ENCODE results near the gene ANTXR1. TPM values are rescaled to one million over a fixed set of nuclear protein-coding genes. Genes with fewer than 3 reads are reported as not detected.

ANTXR1 gene
- total and polyA plus RNA-seq, 2 of the 8 experiments (the other 6 are each of a cell fraction or from before 2014, with no cell fraction given): 15.8 to 44.3 TPM

- Histone ChIP-seq H3K4me3 (ENCODE audit: extremely low read depth in 1 of 4, insufficient read depth in 2 of 4, low read depth in 3 of 4, low read length in 4 of 4) (no peak overlapping the region), H3K27ac (ENCODE audit: low read depth, low read length) (no peak overlapping the region), H3K18ac (ENCODE audit: extremely low read depth, low read length) (no peak overlapping the region), H2BK12ac (ENCODE audit: low read depth, low read length) (no peak overlapping the region), H3K79me1 (ENCODE audit: low read depth, low read length) (no peaks in the 10 kb centered on the region), H3K4me2 (ENCODE audit: insufficient read depth in 1 of 2, low read depth in 2 of 2, low read length in 2 of 2) (no peak overlapping the region), H3K4ac (replicated peaks; ENCODE audit: insufficient read length, low read depth, low read length) (no peak overlapping the region), H3K23ac (ENCODE audit: insufficient read length) (no peak overlapping the region), H3K9me3 (ENCODE audit: insufficient read depth in 2 of 2, low read depth in 1 of 2, low read length in 1 of 2) (no peaks in the 10 kb centered on the region), H3K9ac (replicated peaks in 1 of 4; ENCODE audit: extremely low read depth in 1 of 4, low read depth in 3 of 4, low read length in 3 of 4) (no peak overlapping the region), H3K36me3 (ENCODE audit: control insufficient read depth in 2 of 4, insufficient read depth in 4 of 4, low read length in 3 of 4) (no peaks in the 10 kb centered on the region), H4K8ac (ENCODE audit: extremely low read depth, insufficient read depth, low read length) (no peak overlapping the region), H2BK20ac (ENCODE audit: low read length) (no peak overlapping the region), H4K91ac (replicated peaks; ENCODE audit: insufficient read length, low read length) (no peak overlapping the region), H2AFZ (ENCODE audit: low read length) (no peak overlapping the region), H2BK5ac (ENCODE audit: low read depth, low read length) (no peak overlapping the region), H4K20me1 (replicated peaks in 1 of 2; ENCODE audit: control insufficient read depth in 1 of 2, insufficient read depth in 2 of 2, low read length in 2 of 2) (peaks cover 0 to 2% of the 10 kb centered on the region in 2 experiments), H3K4me1 (replicated peaks in 1 of 4; ENCODE audit: control insufficient read depth in 3 of 4, insufficient read depth in 4 of 4, low read length in 3 of 4) (no peaks in the 10 kb centered on the region; a peak in 1 of 7 replicates), H2BK120ac (replicated peaks; ENCODE audit: low read depth, low read length) (no peak overlapping the region), H2BK15ac (ENCODE audit: low read length) (no peak overlapping the region), H2AK5ac (ENCODE audit: low read depth, low read length) (no peak overlapping the region), H3K23me2 (ENCODE audit: low read depth, low read length) (no peaks in the 10 kb centered on the region), H3K56ac (replicated peaks; ENCODE audit: insufficient read length, low read depth, low read length) (no peak overlapping the region), H4K5ac (ENCODE audit: insufficient read length, low read depth, low read length) (no peak overlapping the region), H3K27me3 (replicated peaks in 1 of 4; ENCODE audit: control insufficient read depth in 3 of 4, extremely low read depth in 1 of 4, insufficient read depth in 3 of 4, low read length in 3 of 4) (no peaks in the 10 kb centered on the region), H3K14ac (ENCODE audit: insufficient read length) (no peak overlapping the region), H3K79me2 (ENCODE audit: control insufficient read depth in 1 of 2, insufficient read depth in 2 of 2, low read length in 2 of 2) (no peaks in the 10 kb centered on the region)
- ChIA-PET POLR2A (ENCODE audit: partially characterized antibody) (no interaction called here), CTCF (ENCODE audit: partially characterized antibody) (interaction anchor here (1.4 kb wide), 1 partner anchor 19 kb away, joined by 3 read pairs; no protein-coding TSS in a partner anchor)
- 89% methylated on average over 1 of the region's 1 CpG; no CpG with 5 or more reads in 1 of the 2 experiments for WGBS, 2 experiments (ENCODE audit: extremely low coverage in 1 of 2, insufficient coverage in 1 of 2, insufficient read length in 1 of 2, insufficient replicate concordance in 2 of 2, low coverage in 1 of 2, low lambda C conversion rate in 2 of 2, missing lambda C conversion rate in 1 of 2)
- FAIRE-seq (no peak), DNase-seq (ENCODE audit: low read depth in 1 of 2, low spot score in 2 of 2) (no peak)
- TF ChIP-seq NRF1 (IDR thresholded peaks at IDR 0.05; ENCODE audit: low read depth, low read length) (no peak), HDAC6 (IDR thresholded peaks at IDR 0.05; ENCODE audit: low read depth, low read length) (no peak), RAD21 (IDR thresholded peaks at IDR 0.05 in 1 of 2, conservative IDR thresholded peaks at IDR 0.05 in 1 of 2; ENCODE audit: low read depth in 2 of 2, low read length in 2 of 2) (no peak), SP1 (IDR thresholded peaks at IDR 0.05; ENCODE audit: low read depth, low read length) (no peak), CHD1 (IDR thresholded peaks at IDR 0.05; ENCODE audit: low read depth, low read length) (no peak)
Observed at GRCh38 chr2:69138793-69139459, 125.9 kb downstream of the ANTXR1 start.

Data from H1 (cell line).